PFSK-1 (cell line): ENCODE measurements around the gene CUL4A. TPM values are rescaled to one million over a fixed set of nuclear protein-coding genes. Genes with fewer than 3 reads are reported as not detected.

ENCODE experiments used
- FOXP2 ChIP-seq: optimal IDR thresholded peaks from 2 replicates; pipeline ENCODE3; 2011; ENCODE audit warnings: borderline replicate concordance, control low read depth, inconsistent platforms; ENCODE audit not compliant: insufficient read depth; ENCODE audit errors: extremely low read length, extremely low read depth
- POLR2AphosphoS5 ChIP-seq: IDR thresholded peaks from 2 replicates; pipeline ENCODE4 v1.6.1; 2012; ENCODE audit warnings: low read depth, mild to moderate bottlenecking, control low read depth, low read length, moderate library complexity
- SIN3A ChIP-seq: IDR thresholded peaks from 2 replicates; pipeline ENCODE4 v1.6.1; 2012; ENCODE audit warnings: mild to moderate bottlenecking, low read length, moderate library complexity, borderline replicate concordance; ENCODE audit not compliant: insufficient read depth
- TAF1 ChIP-seq: IDR thresholded peaks from 2 replicates; pipeline ENCODE4 v1.6.1; 2012; ENCODE audit warnings: low read length, control low read depth, borderline replicate concordance; ENCODE audit not compliant: insufficient read depth
- polyA plus RNA-seq: library from polyadenylated mRNA; unstranded; fragments of >200 nt; gene quantifications from one replicate; pipeline ENCODE4 v1.2.1, GENCODE V29; 2012; ENCODE audit warnings: low read depth, missing spikeins; ENCODE audit not compliant: insufficient read length
- TF ChIP-seq, protein P1 (sequence below), 2 experiments: IDR thresholded peaks; 2 replicates each; pipeline versions ENCODE4 v1.6.1 to v1.8.0; 2011 to 2012; ENCODE audit warnings: low read depth in 2 of 2, low read length in 2 of 2, control low read depth in 1 of 2, inconsistent platforms in 1 of 2, mild to moderate bottlenecking in 1 of 2, moderate library complexity in 1 of 2; ENCODE audit not compliant: insufficient read depth in 1 of 2

CUL4A gene
- 37.8 TPM for polyA plus RNA-seq

DNA sequence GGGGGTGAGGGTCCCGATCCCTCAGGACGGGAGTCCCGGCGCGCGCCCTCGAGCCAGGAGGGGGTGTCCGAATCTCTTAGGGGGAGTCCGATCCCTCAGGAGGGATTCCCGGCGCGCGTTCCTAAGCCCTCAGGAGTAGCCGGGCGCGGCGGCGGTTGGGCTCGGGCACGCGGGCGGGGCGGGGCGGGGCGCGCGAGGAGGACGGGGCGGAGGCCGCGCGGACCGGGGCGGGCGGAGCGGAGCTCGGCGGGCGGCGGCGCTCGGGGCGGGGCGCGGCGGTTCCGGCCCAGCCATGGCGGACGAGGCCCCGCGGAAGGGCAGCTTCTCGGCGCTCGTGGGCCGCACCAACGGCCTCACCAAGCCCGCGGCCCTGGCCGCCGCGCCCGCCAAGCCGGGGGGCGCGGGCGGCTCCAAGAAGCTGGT is at the start of gene CUL4A:
Gene CUL4A, plus strand, starts transcription at position 278 of the 423 bp plus-strand sequence. Its CDS starts 15 bp downstream, at position 293.
- no peak for TF ChIP-seq SIN3A
- no peak for TF ChIP-seq FOXP2

DNA sequence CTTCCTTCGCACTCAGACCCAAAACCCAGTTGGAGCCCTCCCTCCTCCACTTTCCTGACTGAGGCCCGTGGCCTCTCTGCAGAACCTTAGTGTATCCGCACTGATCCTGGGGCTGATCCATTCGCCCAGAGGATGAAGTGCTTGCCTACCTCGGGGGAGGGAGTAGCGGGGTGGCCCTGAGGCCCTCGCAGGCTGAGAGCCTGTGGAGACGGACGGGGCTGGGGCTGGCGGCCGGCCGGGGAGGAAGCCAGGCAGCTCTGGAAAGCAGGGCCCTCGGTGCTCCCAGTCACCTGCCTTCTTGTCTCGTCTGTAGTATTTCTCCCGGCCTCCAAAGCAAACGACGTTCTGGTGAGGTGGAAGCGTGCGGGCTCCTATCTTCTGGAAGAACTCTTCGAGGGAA is 49.7 kb upstream of the CUL4A start:
- TF ChIP-seq FOXP2 (no peak), SIN3A (no peak), TAF1 (no peak), POLR2AphosphoS5 (no peak)
- TF ChIP-seq, protein P1, sequence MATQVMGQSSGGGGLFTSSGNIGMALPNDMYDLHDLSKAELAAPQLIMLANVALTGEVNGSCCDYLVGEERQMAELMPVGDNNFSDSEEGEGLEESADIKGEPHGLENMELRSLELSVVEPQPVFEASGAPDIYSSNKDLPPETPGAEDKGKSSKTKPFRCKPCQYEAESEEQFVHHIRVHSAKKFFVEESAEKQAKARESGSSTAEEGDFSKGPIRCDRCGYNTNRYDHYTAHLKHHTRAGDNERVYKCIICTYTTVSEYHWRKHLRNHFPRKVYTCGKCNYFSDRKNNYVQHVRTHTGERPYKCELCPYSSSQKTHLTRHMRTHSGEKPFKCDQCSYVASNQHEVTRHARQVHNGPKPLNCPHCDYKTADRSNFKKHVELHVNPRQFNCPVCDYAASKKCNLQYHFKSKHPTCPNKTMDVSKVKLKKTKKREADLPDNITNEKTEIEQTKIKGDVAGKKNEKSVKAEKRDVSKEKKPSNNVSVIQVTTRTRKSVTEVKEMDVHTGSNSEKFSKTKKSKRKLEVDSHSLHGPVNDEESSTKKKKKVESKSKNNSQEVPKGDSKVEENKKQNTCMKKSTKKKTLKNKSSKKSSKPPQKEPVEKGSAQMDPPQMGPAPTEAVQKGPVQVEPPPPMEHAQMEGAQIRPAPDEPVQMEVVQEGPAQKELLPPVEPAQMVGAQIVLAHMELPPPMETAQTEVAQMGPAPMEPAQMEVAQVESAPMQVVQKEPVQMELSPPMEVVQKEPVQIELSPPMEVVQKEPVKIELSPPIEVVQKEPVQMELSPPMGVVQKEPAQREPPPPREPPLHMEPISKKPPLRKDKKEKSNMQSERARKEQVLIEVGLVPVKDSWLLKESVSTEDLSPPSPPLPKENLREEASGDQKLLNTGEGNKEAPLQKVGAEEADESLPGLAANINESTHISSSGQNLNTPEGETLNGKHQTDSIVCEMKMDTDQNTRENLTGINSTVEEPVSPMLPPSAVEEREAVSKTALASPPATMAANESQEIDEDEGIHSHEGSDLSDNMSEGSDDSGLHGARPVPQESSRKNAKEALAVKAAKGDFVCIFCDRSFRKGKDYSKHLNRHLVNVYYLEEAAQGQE (IDR thresholded peaks at IDR 0.05; ENCODE audit: insufficient read depth in 1 of 2, low read depth in 2 of 2, low read length in 2 of 2) = no peak

DNA sequence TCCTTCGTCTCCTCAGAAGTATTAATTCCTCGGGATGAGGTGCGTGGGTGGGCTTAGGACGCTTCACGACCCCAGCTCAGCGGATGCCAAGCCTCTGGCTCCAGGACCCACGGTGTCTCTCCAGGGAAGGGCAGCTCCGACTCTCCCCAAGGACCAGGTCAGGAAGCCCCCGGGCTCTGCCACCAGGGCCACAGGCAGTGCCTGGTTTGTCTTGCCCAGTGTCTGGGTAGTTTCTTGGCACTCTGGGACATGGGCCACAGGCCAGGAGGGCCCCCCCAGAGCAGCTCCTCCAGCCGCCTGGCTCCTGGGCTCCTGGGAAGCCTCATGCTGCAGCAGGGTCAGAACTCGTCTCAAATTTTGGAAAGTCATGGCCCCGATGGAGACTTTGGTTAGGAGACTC is 48.4 kb upstream of the CUL4A start:
- TF ChIP-seq POLR2AphosphoS5 = no peak
- TF ChIP-seq FOXP2 = no peak
- no peak for TF ChIP-seq TAF1
- no peak for TF ChIP-seq SIN3A
- TF ChIP-seq, protein P1 (IDR thresholded peaks at IDR 0.05; ENCODE audit: insufficient read depth in 1 of 2, low read depth in 2 of 2, low read length in 2 of 2) = no peak

DNA sequence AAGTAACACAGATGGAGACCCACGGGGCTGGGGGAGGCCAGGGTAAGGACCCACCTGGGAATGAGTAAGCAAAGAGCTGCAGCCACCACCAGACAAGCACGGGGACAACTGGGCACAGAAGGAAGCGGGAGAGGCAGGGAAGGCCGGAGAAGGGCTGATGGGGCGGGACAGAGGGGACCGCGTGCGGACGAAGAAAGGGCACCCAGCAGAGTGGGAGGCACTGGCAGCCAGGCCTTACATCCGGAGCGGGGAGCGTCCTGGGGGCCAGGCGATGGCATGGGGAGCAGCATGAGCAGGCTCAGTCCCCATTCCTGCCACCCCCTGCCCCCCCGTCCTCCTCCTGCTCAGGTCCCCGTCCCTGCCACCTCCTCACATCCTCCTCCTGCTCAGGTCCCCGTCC is 48.0 kb upstream of the CUL4A start:
- TF ChIP-seq POLR2AphosphoS5 = no peak
- no peak for TF ChIP-seq FOXP2
- TF ChIP-seq SIN3A = no peak
- TF ChIP-seq, protein P1 (IDR thresholded peaks at IDR 0.05; ENCODE audit: insufficient read depth in 1 of 2, low read depth in 2 of 2, low read length in 2 of 2) = no peak

DNA sequence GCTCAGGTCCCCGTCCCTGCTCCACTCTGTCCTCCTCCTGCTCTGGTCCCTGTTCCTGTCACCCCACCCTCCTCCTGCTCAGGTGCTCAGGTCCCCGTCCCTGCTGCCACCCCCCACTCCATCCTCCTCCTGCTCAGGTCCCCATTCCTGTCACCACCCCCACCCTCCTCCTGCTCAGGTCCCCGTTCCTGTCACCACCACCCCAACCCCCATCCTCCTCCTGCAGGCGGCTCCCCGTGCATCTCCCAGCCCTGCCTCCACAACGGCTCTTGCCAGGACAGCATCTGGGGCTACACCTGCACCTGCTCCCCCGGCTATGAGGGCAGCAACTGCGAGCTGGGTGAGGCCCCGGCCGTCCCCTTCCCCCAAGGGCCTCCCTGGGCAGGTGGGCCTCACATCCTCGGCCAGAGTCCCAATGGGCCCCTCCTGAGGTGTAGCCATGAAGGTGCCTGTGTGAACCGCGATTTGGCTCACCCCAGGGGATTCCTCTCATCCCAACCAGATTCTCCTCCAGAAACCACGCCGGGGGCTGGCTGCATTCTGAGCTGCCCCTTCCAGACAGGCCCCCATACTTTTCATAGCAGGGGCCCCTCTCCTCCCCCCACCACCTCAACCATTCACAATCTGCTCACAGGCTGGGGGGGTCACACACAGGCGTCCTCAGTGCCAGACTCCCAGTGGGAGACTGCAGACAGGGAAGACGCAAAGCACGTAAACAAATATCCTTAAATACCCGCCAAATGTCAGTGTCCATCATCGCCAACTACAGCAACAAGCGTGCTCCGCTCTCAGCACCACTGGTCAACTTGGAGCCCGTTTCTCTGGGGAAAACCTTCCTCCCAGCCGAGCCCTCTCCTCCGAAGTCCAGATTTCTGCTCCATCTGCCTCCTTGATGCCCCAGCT is 46.4 kb upstream of the CUL4A start:
- TF ChIP-seq SIN3A (no peak), FOXP2 (no peak), POLR2AphosphoS5 (no peak), TAF1 (no peak)
- TF ChIP-seq, protein P1 (IDR thresholded peaks at IDR 0.05; ENCODE audit: insufficient read depth in 1 of 2, low read depth in 2 of 2, low read length in 2 of 2) = no peak
